DMS153 treated with DMSO at 0.1 percent for 48 hours (cell line): ENCODE data around the gene ZFAND6.
"Not testable (repeated sequence)": the region's sequence is repeated elsewhere in the genome, so short reads cannot be mapped to it uniquely, and the experiment has no call there.

Experiments
- DNase-seq: peaks from one replicate; lab custom pipeline; 2025; ENCODE audit not compliant: unreplicated experiment; lab: John Stamatoyannopoulos, UW

The ZFAND6 gene

GRCh38 chr15:80140909-80141308, 81.4 kb downstream of the ZFAND6 start:
- no peak for DNase-seq

GRCh38 chr15:80141916-80142598, 82.6 kb downstream of the ZFAND6 start:
- DNase-seq = no peak

GRCh38 chr15:80142646-80143045, 83.2 kb downstream of the ZFAND6 start:
- DNase-seq = no peak

GRCh38 chr15:80151148-80151547, 91.7 kb downstream of the ZFAND6 start:
- DNase-seq = no peak

GRCh38 chr15:80151576-80151975, 92.1 kb downstream of the ZFAND6 start:
- DNase-seq = no peak

- peak; percentile 16 for DNase-seq
Measured at GRCh38 chr15:80152180-80152895, 92.9 kb downstream of the ZFAND6 start.

GRCh38 chr15:80152896-80153876, 93.7 kb downstream of the ZFAND6 start, which contains the start of gene FAH:
TSS of gene FAH (plus strand) at chr15:80152999. CDS start at chr15:80153055, 56 bp downstream.
- peak; percentile 1 for DNase-seq

GRCh38 chr15:80153900-80154299, 94.4 kb downstream of the ZFAND6 start:
- DNase-seq = no peak

- no peak for DNase-seq
Measured at GRCh38 chr15:80154336-80154735, 94.9 kb downstream of the ZFAND6 start.

GRCh38 chr15:80155001-80155377, 95.5 kb downstream of the ZFAND6 start:
- no peak for DNase-seq

- not testable (repeated sequence) for DNase-seq
Measured at GRCh38 chr15:80155378-80156175, 96.1 kb downstream of the ZFAND6 start.

GRCh38 chr15:80156176-80156720, 96.8 kb downstream of the ZFAND6 start:
- no peak for DNase-seq

- no peak for DNase-seq
Measured at GRCh38 chr15:80157215-80157614, 97.7 kb downstream of the ZFAND6 start.

GRCh38 chr15:80159301-80159700, 99.8 kb downstream of the ZFAND6 start:
- no peak for DNase-seq

GRCh38 chr15:80159811-80160569, 100.5 kb downstream of the ZFAND6 start:
- DNase-seq = no peak

GRCh38 chr15:80160570-80161156, 101.2 kb downstream of the ZFAND6 start:
- peak; percentile 0 for DNase-seq

- no peak for DNase-seq
Measured at GRCh38 chr15:80161468-80162016, 102.1 kb downstream of the ZFAND6 start.

- no peak for DNase-seq
Measured at GRCh38 chr15:80162059-80162554, 102.6 kb downstream of the ZFAND6 start.

GRCh38 chr15:80163217-80163616, 103.7 kb downstream of the ZFAND6 start:
- no peak for DNase-seq
